ENCODE data around the gene STIM1. TPM values are rescaled to one million over a fixed set of nuclear protein-coding genes. Genes with fewer than 3 reads are reported as not detected.

Gene STIM1
- total RNA-seq, 1 donor from 2014 or later: 46.9 TPM

DNA sequence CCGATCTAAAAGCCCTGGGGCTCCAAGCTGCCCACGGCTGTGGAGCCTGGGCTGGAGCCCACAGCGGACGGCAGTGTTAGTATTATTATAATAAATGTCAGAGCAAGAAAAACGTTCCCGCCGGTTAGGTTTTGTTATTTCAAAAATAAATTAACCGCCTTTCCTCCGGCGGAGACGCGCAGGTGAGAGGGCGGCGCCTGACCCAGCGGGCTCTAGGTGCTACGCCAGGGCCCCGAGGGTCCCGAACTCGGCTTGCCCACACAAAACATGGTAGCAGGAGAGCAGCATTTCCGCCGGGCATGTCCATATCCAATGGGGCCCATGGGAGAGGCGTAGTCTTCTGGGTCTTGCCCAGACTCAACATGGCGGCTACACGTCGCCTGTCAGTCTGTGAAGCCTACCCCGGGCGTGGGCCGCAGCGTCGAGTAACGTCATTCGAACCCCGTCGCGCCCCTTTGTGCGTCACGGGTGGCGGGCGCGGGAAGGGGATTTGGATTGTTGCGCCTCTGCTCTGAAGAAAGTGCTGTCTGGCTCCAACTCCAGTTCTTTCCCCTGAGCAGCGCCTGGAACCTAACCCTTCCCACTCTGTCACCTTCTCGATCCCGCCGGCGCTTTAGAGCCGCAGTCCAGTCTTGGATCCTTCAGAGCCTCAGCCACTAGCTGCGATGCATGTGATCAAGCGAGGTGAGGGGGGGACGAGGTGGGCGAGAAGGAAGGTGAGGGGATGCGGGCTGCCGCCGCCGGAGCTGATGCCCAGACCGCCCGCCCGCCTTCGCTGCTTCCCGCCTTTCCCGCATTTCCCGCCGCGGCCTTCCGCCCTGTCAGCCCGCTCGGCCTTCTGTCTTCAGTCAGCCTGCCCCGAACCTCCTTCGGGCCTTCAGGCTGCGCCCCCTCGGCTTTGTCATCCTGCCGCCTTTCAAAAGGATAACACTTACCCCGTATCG, 239.2 kb downstream of the STIM1 start, which contains the start of gene RRM1:
RRM1 (plus strand) TSS at position 452 of the 944 bp plus-strand sequence; CDS start at position 666, 214 bp downstream.
- Mint-ChIP-seq H3K9me3 (ENCODE audit: unreplicated experiment) (no peaks in the 10 kb centered on the region), H3K4me3 (ENCODE audit: unreplicated experiment) (peak within 1 kb of the TSS; percentile 88), H3K36me3 (ENCODE audit: unreplicated experiment) (peaks cover 2% of the 10 kb centered on the region), H3K4me1 (ENCODE audit: unreplicated experiment) (peaks cover 23% of the 10 kb centered on the region), H3K27me3 (ENCODE audit: unreplicated experiment) (no peaks in the 10 kb centered on the region), H3K27ac (ENCODE audit: unreplicated experiment) (peak within 1 kb of the TSS; percentile 97)
- TF ChIP-seq, protein P1, sequence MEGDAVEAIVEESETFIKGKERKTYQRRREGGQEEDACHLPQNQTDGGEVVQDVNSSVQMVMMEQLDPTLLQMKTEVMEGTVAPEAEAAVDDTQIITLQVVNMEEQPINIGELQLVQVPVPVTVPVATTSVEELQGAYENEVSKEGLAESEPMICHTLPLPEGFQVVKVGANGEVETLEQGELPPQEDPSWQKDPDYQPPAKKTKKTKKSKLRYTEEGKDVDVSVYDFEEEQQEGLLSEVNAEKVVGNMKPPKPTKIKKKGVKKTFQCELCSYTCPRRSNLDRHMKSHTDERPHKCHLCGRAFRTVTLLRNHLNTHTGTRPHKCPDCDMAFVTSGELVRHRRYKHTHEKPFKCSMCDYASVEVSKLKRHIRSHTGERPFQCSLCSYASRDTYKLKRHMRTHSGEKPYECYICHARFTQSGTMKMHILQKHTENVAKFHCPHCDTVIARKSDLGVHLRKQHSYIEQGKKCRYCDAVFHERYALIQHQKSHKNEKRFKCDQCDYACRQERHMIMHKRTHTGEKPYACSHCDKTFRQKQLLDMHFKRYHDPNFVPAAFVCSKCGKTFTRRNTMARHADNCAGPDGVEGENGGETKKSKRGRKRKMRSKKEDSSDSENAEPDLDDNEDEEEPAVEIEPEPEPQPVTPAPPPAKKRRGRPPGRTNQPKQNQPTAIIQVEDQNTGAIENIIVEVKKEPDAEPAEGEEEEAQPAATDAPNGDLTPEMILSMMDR (IDR thresholded peaks at IDR 0.05): no peak
- peak; percentile 98 for DNase-seq (ENCODE audit: extremely low spot score, unreplicated experiment)

DNA sequence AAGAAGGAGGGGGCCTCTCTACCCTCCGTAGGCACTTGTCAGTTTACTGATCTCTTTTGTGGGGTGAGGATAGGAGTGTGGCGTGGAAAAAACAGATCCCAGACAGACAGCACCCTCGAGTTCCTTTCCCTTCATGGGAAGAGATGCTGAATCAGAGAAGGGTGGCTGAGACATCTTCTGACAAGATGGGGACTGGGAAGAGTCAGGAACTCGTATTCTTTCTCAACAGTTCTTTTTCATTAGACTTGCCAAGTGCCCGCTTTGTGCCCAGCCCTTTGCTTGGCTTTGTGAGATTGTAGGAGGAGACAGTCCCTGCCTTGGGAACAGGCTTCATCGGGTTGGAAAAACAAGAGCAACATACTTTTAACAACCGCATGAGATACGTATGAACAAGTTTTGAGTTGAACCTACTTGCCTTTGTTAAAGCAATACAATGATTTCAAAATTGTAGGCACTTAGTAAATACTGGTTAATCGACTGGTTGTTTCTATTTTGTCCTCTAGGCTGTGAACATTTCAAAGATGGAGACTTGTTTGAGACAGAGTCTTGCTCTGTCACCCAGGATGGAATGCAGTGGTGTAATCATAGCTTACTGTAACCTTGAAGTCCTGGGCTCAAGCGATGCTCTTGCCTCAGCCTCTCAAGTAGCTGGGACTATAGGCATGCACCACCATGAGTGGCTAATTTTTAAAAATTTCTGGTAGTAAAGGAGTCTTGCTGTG, 240.2 kb downstream of the STIM1 start:
- Mint-ChIP-seq H3K4me3 (ENCODE audit: unreplicated experiment) (peak overlapping the region; percentile 88), H3K27me3 (ENCODE audit: unreplicated experiment) (no peaks in the 10 kb centered on the region), H3K9me3 (ENCODE audit: unreplicated experiment) (no peaks in the 10 kb centered on the region)

DNA sequence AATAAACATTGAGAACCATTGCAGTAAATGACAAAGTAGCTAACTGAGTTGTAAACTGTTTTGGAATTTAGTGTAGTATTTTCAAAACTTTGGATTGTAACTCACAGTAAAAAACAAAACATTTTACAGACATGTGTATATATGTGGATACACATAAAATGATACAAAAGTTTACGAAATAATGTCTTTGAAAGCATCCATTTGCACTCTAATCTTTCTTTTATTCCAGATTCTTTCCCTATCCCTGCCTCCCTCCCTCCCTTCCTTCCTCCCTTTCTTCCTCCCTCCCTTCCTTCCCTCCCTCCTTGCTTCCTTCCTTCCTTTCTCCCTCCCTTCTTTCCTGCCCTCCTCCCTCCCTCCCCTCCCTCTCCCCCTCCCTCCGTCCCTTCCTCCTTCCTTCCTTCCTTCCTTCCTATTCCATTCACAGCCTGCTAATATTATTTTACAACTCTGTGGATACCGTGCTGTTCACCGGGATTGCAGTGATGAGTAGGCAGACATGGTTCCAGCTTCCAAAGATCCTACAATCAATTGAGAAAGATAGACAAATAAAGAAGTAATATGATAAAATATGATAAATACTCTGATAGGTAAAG, 242.7 kb downstream of the STIM1 start:
- DNase-seq (ENCODE audit: extremely low spot score, unreplicated experiment): no peak
- TF ChIP-seq, protein P1 (IDR thresholded peaks at IDR 0.05): no peak
- Mint-ChIP-seq H3K36me3 (ENCODE audit: unreplicated experiment) (peaks cover 6% of the 10 kb centered on the region), H3K27me3 (ENCODE audit: unreplicated experiment) (no peaks in the 10 kb centered on the region), H3K4me1 (ENCODE audit: unreplicated experiment) (peaks cover 23% of the 10 kb centered on the region), H3K4me3 (ENCODE audit: unreplicated experiment) (no peak overlapping the region), H3K27ac (ENCODE audit: unreplicated experiment) (no peak overlapping the region), H3K9me3 (ENCODE audit: unreplicated experiment) (no peaks in the 10 kb centered on the region)

More for the DNA sequence above, 240.2 kb downstream of the STIM1 start:
- H3K36me3 Mint-ChIP-seq (ENCODE audit: unreplicated experiment): peaks cover 2% of the 10 kb centered on the region
- H3K27ac Mint-ChIP-seq (ENCODE audit: unreplicated experiment): peak overlapping the region; percentile 97
- H3K4me1 Mint-ChIP-seq (ENCODE audit: unreplicated experiment): peaks cover 23% of the 10 kb centered on the region
- no peak for DNase-seq (ENCODE audit: extremely low spot score, unreplicated experiment)
- TF ChIP-seq, protein P1 (IDR thresholded peaks at IDR 0.05): no peak

DNA sequence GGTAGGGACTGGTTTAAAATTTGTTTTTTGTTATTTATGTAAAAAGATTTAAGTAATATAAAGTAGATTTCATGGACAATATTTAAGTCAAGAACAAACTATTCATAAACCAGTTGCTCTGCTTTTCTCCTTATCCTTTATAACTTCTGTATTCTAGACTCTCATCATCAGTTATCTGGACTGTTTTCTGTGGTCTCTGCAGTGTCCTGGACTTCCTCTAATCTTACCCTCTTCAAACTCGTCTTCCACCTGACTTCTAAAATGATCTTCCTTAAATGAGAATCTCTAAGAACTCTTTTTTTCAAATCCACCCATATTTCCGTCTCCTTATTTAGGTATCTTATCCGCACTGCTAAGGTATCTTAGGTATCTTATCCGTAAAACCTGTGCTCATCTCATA, 247.2 kb downstream of the STIM1 start:
- Mint-ChIP-seq H3K36me3 (ENCODE audit: unreplicated experiment) (peaks cover 11% of the 10 kb centered on the region), H3K4me1 (ENCODE audit: unreplicated experiment) (peaks cover 3% of the 10 kb centered on the region), H3K9me3 (ENCODE audit: unreplicated experiment) (no peaks in the 10 kb centered on the region), H3K27ac (ENCODE audit: unreplicated experiment) (no peak overlapping the region), H3K4me3 (ENCODE audit: unreplicated experiment) (no peak overlapping the region), H3K27me3 (ENCODE audit: unreplicated experiment) (no peaks in the 10 kb centered on the region)
- no peak for DNase-seq (ENCODE audit: extremely low spot score, unreplicated experiment)
- TF ChIP-seq, protein P1 (IDR thresholded peaks at IDR 0.05): no peak
